Measurements from ENCODE around the gene MAML2.
A peak's percentile ranks its signal among the peaks of the same experiment; 100 is the strongest.

GRCh38 chr11:96168623-96169022 lies 174.4 kb downstream of the MAML2 start:
- TF ChIP-seq CTCF (IDR thresholded peaks at IDR 0.05) (peak in 2 of 3 donors; percentile 10 to 35), POLR2A (IDR thresholded peaks at IDR 0.05) (no peak), POLR2AphosphoS5 (IDR thresholded peaks at IDR 0.05) (peak; percentile 52 to 78 (median 62))
